GM19351 (cell line): ENCODE measurements around the gene IFT57.
"Not testable (repeated sequence)": the region's sequence is repeated elsewhere in the genome, so short reads cannot be mapped to it uniquely, and the experiment has no call there.

Experiments used
- ATAC-seq: cut with Tn5 transposase; IDR thresholded peaks from one replicate; pipeline ENCODE4 v1.9.1; 2021; ENCODE audit warnings: mild to moderate bottlenecking, moderate library complexity; ENCODE audit not compliant: unreplicated experiment

The IFT57 gene

DNA sequence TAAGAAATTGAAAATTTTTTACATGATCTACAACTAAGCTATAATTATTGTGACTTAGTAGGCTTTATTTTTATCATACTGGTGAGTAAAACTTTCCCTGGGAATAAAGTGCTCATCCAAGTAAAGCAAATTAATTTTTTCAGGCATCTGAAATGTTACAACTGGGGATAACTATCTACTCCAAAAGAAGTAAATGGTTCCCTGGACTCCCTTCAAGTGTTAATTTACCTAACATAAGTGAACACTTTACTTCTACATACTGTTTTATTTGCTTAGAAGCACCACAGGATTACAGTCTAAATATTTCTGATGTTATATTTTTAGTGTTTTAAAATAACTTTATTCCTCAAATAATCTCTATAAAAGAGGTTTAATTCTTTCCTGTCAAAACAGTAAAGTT lies 57.8 kb downstream of the IFT57 start:
- no peak for ATAC-seq

- ATAC-seq: no peak
Measured at GRCh38 chr3:108159865-108160264, 62.4 kb downstream of the IFT57 start.

GRCh38 chr3:108159105-108159504 lies 63.1 kb downstream of the IFT57 start:
- no peak for ATAC-seq

- ATAC-seq: no peak
Measured at GRCh38 chr3:108158251-108158650, 64.0 kb downstream of the IFT57 start.

DNA sequence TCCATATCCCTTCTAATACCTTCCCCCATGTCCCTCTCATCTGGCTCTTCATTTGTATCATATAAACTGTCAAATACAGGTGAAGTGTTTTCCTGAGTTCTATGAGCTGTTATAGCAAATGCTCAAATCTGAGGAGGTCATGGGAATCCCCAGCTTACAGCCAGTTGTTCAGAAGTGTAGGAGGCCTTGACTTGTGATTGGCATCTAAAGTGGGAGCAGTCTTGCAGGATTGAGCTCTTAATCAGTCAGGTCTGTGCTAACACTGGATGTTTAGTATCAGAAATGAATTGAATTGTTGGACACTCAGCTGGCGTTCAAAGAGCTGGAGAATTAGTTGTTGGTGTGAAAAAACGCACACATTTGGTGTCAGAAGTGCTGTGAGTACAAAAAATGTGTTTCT lies 65.0 kb downstream of the IFT57 start:
- no peak for ATAC-seq

- ATAC-seq: no peak
Measured at GRCh38 chr3:108156312-108156853, 65.8 kb downstream of the IFT57 start.

GRCh38 chr3:108155642-108156041 lies 66.6 kb downstream of the IFT57 start:
- ATAC-seq: not testable (repeated sequence)

DNA sequence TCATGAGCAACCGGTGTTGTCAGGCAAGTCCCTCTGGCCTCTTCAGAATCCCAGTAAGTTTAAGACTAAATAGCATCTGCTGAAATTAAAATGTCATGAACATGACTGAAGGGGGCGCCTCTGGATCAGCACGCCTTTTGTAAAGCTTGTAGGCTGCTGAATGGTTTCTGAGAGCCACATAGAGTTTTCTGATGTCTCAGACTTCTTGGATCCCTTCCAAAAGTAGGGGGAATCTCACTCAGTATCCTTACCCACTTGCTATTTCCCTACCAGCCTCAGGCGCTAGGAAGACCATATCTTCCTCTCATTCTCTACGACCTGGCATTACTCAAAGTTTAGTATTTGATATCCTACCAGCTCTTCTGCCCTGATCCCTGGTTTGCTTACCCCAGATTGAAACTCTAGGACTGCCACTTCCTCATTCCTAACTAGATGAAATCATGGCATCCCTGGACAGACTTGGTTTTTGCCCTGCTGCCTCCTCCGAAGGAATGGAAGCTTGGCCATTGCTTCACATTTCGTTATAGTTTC lies 68.7 kb downstream of the IFT57 start:
- ATAC-seq: peak; percentile 69

DNA sequence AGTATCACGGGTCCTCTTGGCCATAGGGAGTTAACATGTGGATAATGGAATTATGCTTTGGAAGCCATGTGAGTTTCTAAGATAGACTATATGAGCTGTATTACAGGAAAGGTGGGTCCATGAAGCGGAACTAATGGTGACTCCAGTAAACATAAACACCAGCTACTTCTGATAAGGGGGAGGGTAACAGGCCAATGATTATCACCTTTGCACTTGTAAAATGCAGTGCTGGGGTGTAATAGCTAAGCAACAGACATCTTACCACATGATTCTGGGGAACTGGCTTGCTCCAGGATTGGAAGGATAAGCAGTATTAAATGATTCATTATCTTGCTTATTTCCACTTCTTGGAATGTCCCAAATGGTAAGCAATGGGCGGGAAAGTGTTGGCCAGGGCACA lies 70.0 kb downstream of the IFT57 start:
- ATAC-seq: no peak

GRCh38 chr3:108150200-108150599 lies 72.0 kb downstream of the IFT57 start:
- ATAC-seq: no peak

- no peak for ATAC-seq
Measured at GRCh38 chr3:108146139-108146538, 76.1 kb downstream of the IFT57 start.

DNA sequence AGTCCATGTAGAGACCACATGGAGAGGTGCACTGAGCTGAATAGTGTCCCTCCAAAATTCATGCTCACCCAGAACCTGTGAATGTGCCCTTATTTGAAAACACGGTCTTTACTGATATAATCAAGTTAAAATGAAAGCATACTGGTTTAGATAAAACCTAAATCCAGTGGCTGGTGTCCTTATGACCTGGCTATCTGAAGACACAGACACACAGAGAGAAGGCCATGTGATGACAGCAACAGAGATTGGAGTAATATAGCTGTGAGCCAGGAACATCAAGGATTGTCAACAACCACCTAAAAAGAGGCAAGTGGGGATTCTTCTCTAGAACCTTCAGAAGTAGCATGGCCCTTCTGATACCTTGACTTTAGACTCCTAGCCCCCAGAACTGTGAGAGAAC lies 76.6 kb downstream of the IFT57 start:
- no peak for ATAC-seq

DNA sequence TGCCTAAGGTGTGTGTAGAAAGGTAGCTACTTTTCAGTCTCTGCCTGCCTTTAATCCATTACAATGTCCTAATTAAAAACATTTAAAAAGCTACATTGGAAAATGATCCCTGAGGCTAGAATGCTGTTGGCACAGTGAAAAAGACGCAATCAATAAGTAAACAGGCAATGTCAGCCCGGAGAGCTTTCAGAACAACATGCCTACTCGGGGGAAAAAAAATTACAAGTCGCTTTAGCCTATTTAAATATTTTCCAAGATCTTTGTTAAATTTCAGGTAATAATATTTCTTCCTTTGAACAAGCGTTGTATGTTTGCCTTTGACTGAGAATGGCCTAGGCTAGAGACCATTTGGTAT lies 84.8 kb downstream of the IFT57 start:
- no peak for ATAC-seq

- ATAC-seq: no peak
Measured at GRCh38 chr3:108136561-108137459, 85.4 kb downstream of the IFT57 start.

DNA sequence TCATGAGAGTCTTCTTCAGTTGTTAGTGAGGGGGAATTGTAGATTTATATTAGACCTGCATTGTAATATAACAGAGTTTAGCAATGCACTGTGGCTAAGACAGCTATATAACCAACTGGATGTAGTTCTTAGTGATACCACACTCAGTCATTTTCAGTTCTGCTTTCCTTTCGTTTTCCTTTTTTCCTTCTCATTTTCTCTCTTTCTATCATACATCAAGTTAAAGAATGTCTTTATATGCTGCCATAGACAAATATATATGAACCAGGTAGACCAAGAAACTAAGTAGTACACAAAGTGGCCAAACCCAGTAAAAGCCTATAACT lies 87.7 kb downstream of the IFT57 start:
- peak; percentile 47 for ATAC-seq

- peak; percentile 35 for ATAC-seq
Measured at GRCh38 chr3:108133858-108134554, 88.2 kb downstream of the IFT57 start.

- ATAC-seq: no peak
Measured at GRCh38 chr3:108133048-108133369, 89.2 kb downstream of the IFT57 start.

DNA sequence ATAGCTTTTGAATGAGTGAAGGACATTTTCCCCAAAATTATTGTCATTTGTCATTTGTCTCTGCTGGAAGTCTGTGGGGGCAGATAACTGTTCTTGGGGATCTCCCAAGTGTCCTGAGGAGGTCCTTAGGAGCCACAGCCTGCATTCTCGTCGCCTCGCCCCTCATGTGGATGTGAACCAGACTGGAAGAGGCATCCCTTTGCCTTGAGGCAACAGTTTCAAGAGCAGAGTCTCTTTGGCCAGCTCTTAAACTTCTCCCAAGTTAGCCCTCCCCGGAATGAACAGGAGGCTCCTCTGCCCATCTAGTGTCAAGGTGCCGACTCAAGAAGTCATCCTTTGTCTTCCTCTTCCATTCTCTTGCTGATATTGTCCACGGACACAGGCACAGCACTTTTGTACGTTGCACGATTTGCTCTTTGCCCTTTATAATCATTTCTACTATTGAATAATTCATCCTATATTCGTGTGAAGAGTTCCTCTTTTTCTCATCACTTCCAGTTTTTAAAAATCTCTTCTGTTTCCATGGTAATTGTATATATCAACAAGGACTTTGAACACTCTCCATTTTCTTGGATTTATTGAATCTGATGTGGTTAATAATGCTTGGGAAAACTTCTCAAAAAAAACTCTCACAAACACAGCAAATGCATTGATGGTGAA lies 90.6 kb downstream of the IFT57 start:
- no peak for ATAC-seq

DNA sequence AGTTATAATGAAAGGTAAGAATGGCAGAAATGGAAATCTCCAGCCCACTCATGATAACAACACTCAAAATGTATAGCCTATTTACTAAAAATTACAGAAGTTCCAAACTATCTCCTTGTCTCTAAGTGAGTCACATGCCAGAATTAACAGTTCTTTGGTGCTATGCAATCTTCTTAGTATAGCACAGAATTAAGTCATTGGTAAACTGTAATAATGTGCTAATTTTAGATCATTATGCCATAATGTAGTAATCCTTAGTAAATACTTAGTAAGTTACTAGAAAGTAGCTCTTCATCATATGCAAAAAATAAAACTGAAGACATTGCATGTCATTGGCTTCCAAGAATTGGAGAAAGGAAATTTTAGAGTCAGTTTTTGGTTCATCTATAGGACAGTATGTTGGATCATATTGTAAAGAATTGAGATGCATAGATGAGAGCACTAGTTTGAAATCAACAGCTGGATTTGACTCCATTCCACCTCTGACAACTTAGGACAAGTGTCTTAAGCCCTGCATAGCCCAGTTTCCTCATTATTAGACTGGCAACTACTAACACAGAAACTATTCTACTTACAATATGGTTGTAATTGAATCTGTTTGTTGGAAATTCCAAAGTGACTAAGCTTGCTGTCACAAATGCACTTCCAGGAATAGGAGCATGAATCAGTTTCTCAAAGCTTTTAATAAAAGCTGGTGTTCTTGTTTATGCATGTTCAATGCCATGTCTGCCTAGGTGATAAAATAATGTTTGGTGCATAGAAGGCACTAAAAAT lies 91.3 kb downstream of the IFT57 start:
- ATAC-seq: no peak

GRCh38 chr3:108130236-108130635 lies 92.0 kb downstream of the IFT57 start:
- no peak for ATAC-seq
